Neural progenitor cell (in vitro differentiated cells): ENCODE results near the gene TFPI2. TPM values are rescaled to one million over a fixed set of nuclear protein-coding genes. Genes with fewer than 3 reads are reported as not detected.

Experiments
- DNase-seq: peaks from one replicate; pipeline ENCODE4 v3.0.0-alpha.2; 2016; ENCODE audit warnings: low spot score
- H2AFZ ChIP-seq: fragments of 200-600 bp; sonication (generic); replicated peaks from 2 replicates; pipeline ENCODE4 v1.6.1; 2016; ENCODE audit warnings: antibody characterized with exemption
- H3F3A ChIP-seq: fragments of 200-600 bp; sonication (generic); 2 replicates; pipeline ENCODE4 v1.6.1; 2016; ENCODE audit warnings: antibody characterized with exemption, low read depth
- H3K27ac ChIP-seq: fragments of 200-600 bp; sonication (generic); 2 replicates; pipeline ENCODE4 v1.5.1; 2016; ENCODE audit warnings: mild to moderate bottlenecking
- H3K27me3 ChIP-seq: fragments of 200-600 bp; sonication (generic); 2 replicates; pipeline ENCODE4 v1.6.1; 2016; ENCODE audit warnings: mild to moderate bottlenecking, moderate library complexity
- H3K36me3 ChIP-seq: fragments of 200-600 bp; sonication (generic); 2 replicates; pipeline ENCODE4 v1.5.1; 2016
- H3K4me1 ChIP-seq: fragments of 200-600 bp; sonication (generic); 2 replicates; pipeline ENCODE4 v1.6.1; 2016; ENCODE audit warnings: mixed run types
- H3K4me2 ChIP-seq: fragments of 200-600 bp; sonication (generic); 2 replicates; pipeline ENCODE4 v1.6.1; 2016
- H3K4me3 ChIP-seq: fragments of 200-600 bp; sonication (generic); 2 replicates; pipeline ENCODE4 v1.5.1; 2016
- H3K79me2 ChIP-seq: fragments of 200-600 bp; sonication (generic); 2 replicates; pipeline ENCODE4 v1.6.1; 2016; ENCODE audit warnings: low read depth
- H3K9ac ChIP-seq: fragments of 200-600 bp; sonication (generic); 2 replicates; pipeline ENCODE4 v1.6.1; 2016
- H3K9me3 ChIP-seq: fragments of 200-600 bp; sonication (generic); 2 replicates; pipeline ENCODE4 v1.5.1; 2016; ENCODE audit warnings: low read depth
- H4K20me1 ChIP-seq: fragments of 200-600 bp; sonication (generic); 2 replicates; pipeline ENCODE4 v1.6.1; 2016; ENCODE audit warnings: low read depth
- H3K27ac Mint-ChIP-seq: 3 replicates; pipeline ENCODE4 v1.8.0; 2021; ENCODE audit warnings: mixed read lengths
- H3K27me3 Mint-ChIP-seq: 2 replicates; pipeline ENCODE4 v1.8.0; 2022; ENCODE audit warnings: low read depth, mild to moderate bottlenecking, inconsistent platforms, moderate library complexity, mixed read lengths; ENCODE audit not compliant: insufficient read depth
- H3K36me3 Mint-ChIP-seq: 3 replicates; pipeline ENCODE4 v1.8.0; 2021; ENCODE audit warnings: mixed read lengths
- H3K4me1 Mint-ChIP-seq: 3 replicates; pipeline ENCODE4 v1.8.0; 2021; ENCODE audit warnings: mixed read lengths
- H3K4me3 Mint-ChIP-seq: 3 replicates; pipeline ENCODE4 v1.8.0; 2021; ENCODE audit warnings: mild to moderate bottlenecking, moderate library complexity, mixed read lengths
- H3K9me3 Mint-ChIP-seq: 3 replicates; pipeline ENCODE4 v1.8.0; 2020; ENCODE audit warnings: mixed read lengths
- CTCF ChIP-seq: fragments of 200-600 bp; sonication (generic); IDR thresholded peaks from 2 replicates; pipeline ENCODE4 v1.5.1; 2017; ENCODE audit warnings: antibody characterized with exemption, mild to moderate bottlenecking
- EZH2 ChIP-seq: fragments of 200-600 bp; sonication (generic); IDR thresholded peaks from 2 replicates; pipeline ENCODE4 v1.6.1; 2017; ENCODE audit warnings: antibody characterized with exemption, mild to moderate bottlenecking, moderate library complexity
- EZH2phosphoT487 ChIP-seq: fragments of 200-600 bp; sonication (generic); IDR thresholded peaks from 2 replicates; pipeline ENCODE4 v1.6.1; 2017; ENCODE audit warnings: antibody characterized with exemption
- total RNA-seq: library from RNA; depleted of rRNA; stranded (reverse); fragments of >200 nt; gene quantifications from 2 replicates; pipeline ENCODE4 v1.2.3, GENCODE V29; 2015; ENCODE audit warnings: low replicate concordance

TFPI2 gene
- total RNA-seq, 1 donor from 2014 or later, result 5.8 TPM

DNA sequence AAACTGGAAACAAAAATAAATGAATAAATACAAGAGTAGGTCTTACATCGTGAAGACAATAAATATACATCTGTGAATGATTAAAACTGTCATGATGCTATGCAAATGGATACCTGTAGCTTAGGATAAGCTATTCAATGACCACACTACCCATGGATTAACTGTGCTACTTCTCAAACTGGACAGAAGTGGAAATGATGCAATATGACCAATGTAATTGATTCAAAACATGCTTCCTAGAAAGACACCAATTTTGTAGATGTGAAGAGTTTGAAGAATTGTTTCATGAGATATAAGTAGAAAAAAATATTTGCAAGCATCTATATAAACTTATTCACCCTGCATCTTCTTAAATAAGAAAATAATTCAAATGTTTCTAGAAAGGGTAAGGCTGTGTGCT lies 36.1 kb downstream of the TFPI2 start:
- H3K36me3 Mint-ChIP-seq, result no peaks in the 10 kb centered on the region
- Histone ChIP-seq H3K9me3 (no peaks in the 10 kb centered on the region), H3K79me2 (no peaks in the 10 kb centered on the region), H2AFZ (no peak overlapping the region), H3K4me2 (no peak overlapping the region), H3K36me3 (no peaks in the 10 kb centered on the region), H3F3A (no peaks in the 10 kb centered on the region), H3K4me3 (no peak overlapping the region), H3K27me3 (no peaks in the 10 kb centered on the region), H3K27ac (no peak overlapping the region), H3K9ac (no peak overlapping the region), H3K4me1 (no peaks in the 10 kb centered on the region), H4K20me1 (no peaks in the 10 kb centered on the region)
- H3K27ac Mint-ChIP-seq, result no peak overlapping the region
- no peak overlapping the region for H3K4me3 Mint-ChIP-seq
- no peak for DNase-seq
- TF ChIP-seq EZH2 (no peak), EZH2phosphoT487 (no peak), CTCF (no peak)
- peaks cover 2% of the 10 kb centered on the region for H3K27me3 Mint-ChIP-seq
- H3K4me1 Mint-ChIP-seq, result peaks cover 8% of the 10 kb centered on the region
- no peaks in the 10 kb centered on the region for H3K9me3 Mint-ChIP-seq

- Histone ChIP-seq H3K27me3 (no peaks in the 10 kb centered on the region), H3K4me3 (no peak overlapping the region), H3K27ac (no peak overlapping the region), H4K20me1 (no peaks in the 10 kb centered on the region), H3K9ac (no peak overlapping the region), H3F3A (no peaks in the 10 kb centered on the region), H3K4me2 (no peak overlapping the region), H3K36me3 (no peaks in the 10 kb centered on the region), H3K79me2 (no peaks in the 10 kb centered on the region), H3K9me3 (no peaks in the 10 kb centered on the region), H3K4me1 (no peaks in the 10 kb centered on the region), H2AFZ (no peak overlapping the region)
- Mint-ChIP-seq H3K4me1 (no peaks in the 10 kb centered on the region), H3K36me3 (no peaks in the 10 kb centered on the region), H3K27ac (no peak overlapping the region), H3K9me3 (no peaks in the 10 kb centered on the region), H3K4me3 (no peak overlapping the region), H3K27me3 (peaks cover 2% of the 10 kb centered on the region)
- DNase-seq, result no peak
- no peak for TF ChIP-seq CTCF
- no peak for TF ChIP-seq EZH2
- no peak for TF ChIP-seq EZH2phosphoT487
Measured at GRCh38 chr7:93851536-93851935, 39.0 kb downstream of the TFPI2 start.

DNA sequence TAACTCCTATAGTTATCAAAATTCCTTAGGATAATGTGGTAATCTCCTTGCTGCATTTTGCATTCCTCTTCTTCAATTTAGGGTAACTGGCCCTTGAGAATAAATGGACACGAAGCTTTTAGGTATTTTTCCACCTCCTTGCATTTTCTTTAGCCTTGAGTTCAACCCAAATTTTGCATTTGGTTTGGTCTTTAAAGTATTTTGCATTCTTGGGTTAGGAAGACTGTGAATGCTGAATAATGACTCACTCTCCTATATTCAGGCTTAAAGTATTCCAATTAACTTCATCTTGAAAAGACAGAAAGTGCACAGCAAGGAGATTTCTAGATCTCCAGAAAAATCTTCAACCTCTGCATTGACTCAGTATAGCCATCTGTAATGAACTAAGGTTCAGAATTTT lies 47.3 kb downstream of the TFPI2 start:
- no peak overlapping the region for H3K27ac Mint-ChIP-seq
- Histone ChIP-seq H3K79me2 (no peaks in the 10 kb centered on the region), H3K4me3 (no peak overlapping the region), H4K20me1 (no peaks in the 10 kb centered on the region), H3K27me3 (no peaks in the 10 kb centered on the region), H3K27ac (no peak overlapping the region), H3K4me1 (no peaks in the 10 kb centered on the region), H3K4me2 (no peak overlapping the region), H2AFZ (no peak overlapping the region), H3F3A (no peaks in the 10 kb centered on the region), H3K9me3 (no peaks in the 10 kb centered on the region), H3K36me3 (no peaks in the 10 kb centered on the region), H3K9ac (no peak overlapping the region)
- no peaks in the 10 kb centered on the region for H3K4me1 Mint-ChIP-seq
- no peak overlapping the region for H3K4me3 Mint-ChIP-seq
- H3K36me3 Mint-ChIP-seq, result no peaks in the 10 kb centered on the region
- H3K27me3 Mint-ChIP-seq, result no peaks in the 10 kb centered on the region
- no peak for DNase-seq
- TF ChIP-seq EZH2, result no peak
- no peak for TF ChIP-seq EZH2phosphoT487
- no peak for TF ChIP-seq CTCF
- H3K9me3 Mint-ChIP-seq, result no peaks in the 10 kb centered on the region

DNA sequence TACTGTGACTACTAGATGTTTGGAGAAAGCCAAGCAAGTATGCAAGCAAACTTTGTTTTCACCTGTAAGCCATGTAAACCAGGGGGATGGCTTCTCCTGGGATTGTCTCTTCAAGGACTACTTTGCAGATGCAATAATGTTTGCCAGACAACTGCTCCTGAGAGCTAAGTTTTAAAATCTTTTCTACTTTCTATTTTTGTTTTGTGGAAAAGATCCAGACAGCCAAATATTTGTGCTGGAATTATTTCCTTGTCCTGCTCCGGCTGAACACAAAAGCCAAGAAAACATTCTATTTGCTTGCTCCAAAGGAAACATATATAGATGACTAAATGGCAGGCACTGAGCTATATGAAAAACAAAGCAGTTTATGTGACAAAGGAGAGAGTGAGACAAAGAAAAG lies 51.6 kb downstream of the TFPI2 start:
- Histone ChIP-seq H3K36me3 (no peaks in the 10 kb centered on the region), H3K9me3 (no peaks in the 10 kb centered on the region), H3K9ac (no peak overlapping the region), H3K4me1 (no peaks in the 10 kb centered on the region), H3K4me2 (no peak overlapping the region), H3K27me3 (no peaks in the 10 kb centered on the region), H3F3A (no peaks in the 10 kb centered on the region), H4K20me1 (no peaks in the 10 kb centered on the region), H2AFZ (no peak overlapping the region), H3K79me2 (no peaks in the 10 kb centered on the region), H3K4me3 (no peak overlapping the region), H3K27ac (no peak overlapping the region)
- Mint-ChIP-seq H3K27me3 (no peaks in the 10 kb centered on the region), H3K36me3 (no peaks in the 10 kb centered on the region), H3K9me3 (no peaks in the 10 kb centered on the region), H3K4me1 (no peaks in the 10 kb centered on the region), H3K4me3 (no peak overlapping the region), H3K27ac (no peak overlapping the region)
- DNase-seq, result no peak
- no peak for TF ChIP-seq EZH2
- no peak for TF ChIP-seq EZH2phosphoT487
- no peak for TF ChIP-seq CTCF
